HepG2 (cell line): ENCODE measurements around the gene YIPF5. TPM values are rescaled to one million over a fixed set of nuclear protein-coding genes. Genes with fewer than 3 reads are reported as not detected.

Experiments used
- ATAC-seq: fragments of 200-7000 bp; cut with Tn5 transposase; 3 replicates; pipeline ENCODE4 v1.9.1; 2020; ENCODE audit warnings: mild to moderate bottlenecking, moderate library complexity
- BruUV-seq: library from RNA; stranded (reverse); fragments of 400-500 nt; replicated peaks from 2 replicates; lab custom pipeline; 2021; lab: Mats Ljungman, UMichigan
- CTCF ChIA-PET: fragments of 300-600 bp; formaldehyde crosslinking; extraction: SDS; loops from one replicate; lab custom pipeline; 2021; ENCODE audit warnings: low total read pairs, inconsistent platforms, low intra/inter-chr PET ratio; lab: Yijun Ruan, JAX
- POLR2A ChIA-PET: fragments of 350-600 bp; sonication (Branson Sonifier 250); formaldehyde crosslinking; loops from one replicate; lab custom pipeline; 2020; ENCODE audit warnings: antibody characterized with exemption, inconsistent platforms; lab: Yijun Ruan, JAX
- DNase-seq: peaks from one replicate; pipeline ENCODE4 v3.0.0-alpha.2; 2015; ENCODE audit warnings: low spot score
- FAIRE-seq: peaks from 3 replicates; lab custom pipeline; 2011; peaks lifted over from hg19 to GRCh38; lab: Jason Lieb, UNC
- H2AFZ ChIP-seq: one replicate; pipeline ENCODE4 v1.6.1; 2011; ENCODE audit warnings: low read length, inconsistent platforms
- H3K27ac ChIP-seq: fragments of 300-600 bp; 3 replicates; pipeline ENCODE4 v1.8.0; 2011; ENCODE audit warnings: mixed run types, mild to moderate bottlenecking, mixed read lengths, low read length, inconsistent platforms; ENCODE audit not compliant: insufficient read depth; ENCODE audit errors: extremely low read length
- H3K27me3 ChIP-seq, 2 experiments: fragments of 200-600 bp in 1 of 2; 2 replicates in 1 of 2; 3 replicates in 1 of 2; pipeline versions ENCODE4 v1.6.0 to v1.8.0; 2011; ENCODE audit warnings: low read length in 2 of 2, mild to moderate bottlenecking in 2 of 2, moderate library complexity in 2 of 2, inconsistent platforms in 1 of 2; ENCODE audit not compliant: insufficient read depth in 2 of 2, control insufficient read depth in 1 of 2
- H3K36me3 ChIP-seq, 2 experiments: fragments of 200-600 bp in 1 of 2; replicated peaks in 1 of 2; 2 replicates in 1 of 2; 3 replicates in 1 of 2; pipeline versions ENCODE4 v1.5.1 to v1.8.0; 2011; ENCODE audit warnings: low read length in 2 of 2, inconsistent platforms in 1 of 2; ENCODE audit not compliant: insufficient read depth in 2 of 2, control insufficient read depth in 1 of 2
- H3K4me1 ChIP-seq: 2 replicates; pipeline ENCODE4 v1.5.1; 2012; ENCODE audit warnings: low read length, inconsistent platforms; ENCODE audit not compliant: insufficient read depth
- H3K4me2 ChIP-seq: 2 replicates; pipeline ENCODE4 v1.6.0; 2011; ENCODE audit warnings: low read depth, low read length, inconsistent platforms
- H3K4me3 ChIP-seq, 3 experiments: fragments of 200-600 bp in 1 of 3; sonication (generic), shearing (Covaris generic) in 1 of 3; replicated peaks in 1 of 3; 2 replicates each; pipeline ENCODE4 v1.5.1; 2011 to 2016; ENCODE audit warnings: low read length in 3 of 3, inconsistent platforms in 2 of 3, low read depth in 2 of 3, mild to moderate bottlenecking in 2 of 3, control low read depth in 1 of 3, mixed read lengths in 1 of 3; ENCODE audit not compliant: insufficient read depth in 1 of 3
- H3K79me2 ChIP-seq: one replicate; pipeline ENCODE4 v1.6.1; 2011; ENCODE audit warnings: low read length, inconsistent platforms; ENCODE audit not compliant: insufficient read depth
- H3K9ac ChIP-seq: 2 replicates; pipeline ENCODE4 v1.6.0; 2011; ENCODE audit warnings: mild to moderate bottlenecking, low read depth, low read length, inconsistent platforms; ENCODE audit not compliant: insufficient read depth
- H3K9me3 ChIP-seq: 2 replicates; pipeline ENCODE4 v1.5.1; 2012; ENCODE audit warnings: mild to moderate bottlenecking, low read length
- H4K20me1 ChIP-seq: 2 replicates; pipeline ENCODE4 v1.6.0; 2011; ENCODE audit warnings: inconsistent platforms, mild to moderate bottlenecking, low read length, moderate library complexity; ENCODE audit not compliant: insufficient read depth
- ATF4 ChIP-seq, 2 experiments: fragments of 450-650 bp in 1 of 2; sonication (generic) in 1 of 2; formaldehyde crosslinking; IDR thresholded peaks; 2 replicates each; pipeline versions ENCODE4 v1.5.0 to v1.8.0; 2020 to 2022; ENCODE audit warnings: mild to moderate bottlenecking in 1 of 2, missing genetic modification reagents in 1 of 2
- ATF5 ChIP-seq: sonication (generic); formaldehyde crosslinking; IDR thresholded peaks from 2 replicates; pipeline ENCODE4 v1.4.0; 2020; ENCODE audit warnings: mild to moderate bottlenecking, low read depth, missing genetic modification reagents
- CEBPG ChIP-seq: IDR thresholded peaks from 2 replicates; pipeline ENCODE4 v1.6.1; 2016
- FOXO1 ChIP-seq: sonication (generic); formaldehyde crosslinking; IDR thresholded peaks from 2 replicates; pipeline ENCODE4 v1.4.0; 2020; ENCODE audit warnings: missing genetic modification reagents
- GATAD1 ChIP-seq: IDR thresholded peaks from 2 replicates; pipeline ENCODE4 v1.6.1; 2016; ENCODE audit warnings: missing genetic modification reagents, missing compliant biosample characterization
- HNRNPK ChIP-seq: fragments of 200-400 bp; formaldehyde crosslinking; IDR thresholded peaks from 2 replicates; pipeline ENCODE4 v1.6.1; 2018; ENCODE audit warnings: low read length, low read depth, moderate library complexity, mild to moderate bottlenecking; ENCODE audit not compliant: poor library complexity, severe bottlenecking
- HOXA3 ChIP-seq: sonication (generic); formaldehyde crosslinking; IDR thresholded peaks from 2 replicates; pipeline ENCODE4 v1.5.0; 2020; ENCODE audit warnings: missing genetic modification reagents
- LRRFIP1 ChIP-seq: sonication (generic); formaldehyde crosslinking; conservative IDR thresholded peaks from 2 replicates; pipeline ENCODE4 v1.4.0; 2020; ENCODE audit warnings: missing genetic modification reagents
- RFX1 ChIP-seq: fragments of 450-650 bp; IDR thresholded peaks from 2 replicates; pipeline ENCODE4 v1.6.1; 2017
- SMC3 ChIP-seq: IDR thresholded peaks from 2 replicates; pipeline ENCODE4 v1.6.1; 2011; ENCODE audit warnings: low read length, improper control_type of control experiment
- SNAPC2 ChIP-seq: sonication (generic); formaldehyde crosslinking; IDR thresholded peaks from 2 replicates; pipeline ENCODE4 v1.8.1; 2022; ENCODE audit warnings: mild to moderate bottlenecking, missing genetic modification reagents
- TBX2 ChIP-seq: sonication (generic); formaldehyde crosslinking; IDR thresholded peaks from 2 replicates; pipeline ENCODE4 v1.5.0; 2020; ENCODE audit warnings: missing genetic modification reagents, mild to moderate bottlenecking, borderline replicate concordance
- ZBTB42 ChIP-seq: sonication (generic); formaldehyde crosslinking; IDR thresholded peaks from 2 replicates; pipeline ENCODE4 v1.5.0; 2020; ENCODE audit warnings: mild to moderate bottlenecking, missing genetic modification reagents
- ZFX ChIP-seq: sonication (generic); formaldehyde crosslinking; IDR thresholded peaks from 2 replicates; pipeline ENCODE4 v1.4.0; 2020; ENCODE audit warnings: mild to moderate bottlenecking, low read depth, missing genetic modification reagents, moderate library complexity
- ZMYM3 ChIP-seq: sonication (generic); formaldehyde crosslinking; IDR thresholded peaks from 2 replicates; pipeline ENCODE4 v1.5.1; 2020; ENCODE audit warnings: mild to moderate bottlenecking, missing genetic modification reagents
- ZNF264 ChIP-seq: sonication (generic); formaldehyde crosslinking; IDR thresholded peaks from 2 replicates; pipeline ENCODE4 v1.4.0; 2020; ENCODE audit warnings: missing genetic modification reagents
- ZNF337 ChIP-seq: sonication (generic); formaldehyde crosslinking; IDR thresholded peaks from 2 replicates; pipeline ENCODE4 v1.5.1; 2020; ENCODE audit warnings: missing genetic modification reagents, low read depth, mild to moderate bottlenecking, borderline replicate concordance
- ZNF749 ChIP-seq: sonication (generic); formaldehyde crosslinking; IDR thresholded peaks from 2 replicates; pipeline ENCODE4 v1.8.0; 2022; ENCODE audit warnings: mild to moderate bottlenecking, missing genetic modification reagents, moderate library complexity, borderline replicate concordance
- ZNF775 ChIP-seq: sonication (generic); formaldehyde crosslinking; IDR thresholded peaks from 2 replicates; pipeline ENCODE4 v1.4.0; 2020; ENCODE audit warnings: missing genetic modification reagents, mild to moderate bottlenecking, moderate library complexity, borderline replicate concordance
- WGBS: methylation state at CpG from one replicate; pipeline ENCODE4 v1.1.6; 2017; ENCODE audit warnings: low lambda C conversion rate; 5-methylcytosine and 5-hydroxymethylcytosine counted together
- in situ Hi-C: cut with HindIII; loops from 2 replicates; pipeline ENCODE4 v1.10.0; 2017; ENCODE audit warnings: low pct_unique_long_range_greater_than_20kb; ENCODE audit not compliant: extremely low pct_ligation_motif_present
- intact Hi-C: fragments of 100-400 bp; cut with micrococcal nuclease; formaldehyde crosslinking; loops from one replicate; pipeline ENCODE4 v1.10.0; 2022; ENCODE audit not compliant: unreplicated experiment
- polyA plus RNA-seq, 8 experiments: library from polyadenylated mRNA; depleted of rRNA in 3 of 8; stranded (reverse) in 7 of 8; unstranded in 1 of 8; fragments of >200 nt; fragmentation: Illumina TruSeq in 4 of 8; extraction: Trizol in 4 of 8; gene quantifications; 2 replicates each; pipeline versions ENCODE4 v1.2.1 to v1.2.3, GENCODE V29; 2011 to 2016; ENCODE audit warnings: low read depth in 4 of 8, missing spikeins in 1 of 8, mixed read lengths in 1 of 8; ENCODE audit not compliant: insufficient read depth in 1 of 8
- total RNA-seq, 5 experiments: library from RNA; depleted of rRNA; stranded (reverse); fragments of >200 nt; fragmentation: Illumina TruSeq; extraction: Trizol; gene quantifications; 2 replicates each; pipeline ENCODE4 v1.2.3, GENCODE V29; 2016; ENCODE audit warnings: low read depth in 1 of 5
- TF ChIP-seq, protein P1 (sequence below): IDR thresholded peaks from 2 replicates; pipeline ENCODE4 v1.6.1; 2016; ENCODE audit warnings: missing compliant biosample characterization, missing genetic modification reagents, borderline replicate concordance

The YIPF5 gene
- total and polyA plus RNA-seq, 2 of the 13 experiments (the other 11 are each of a cell fraction or from before 2014, with no cell fraction given): 61.4 to 73.6 TPM

- TF ChIP-seq CEBPG (CRISPR knock-in tag) (peak; percentile 25; the same call in 1 of the 2 replicates), ATF5 (CRISPR knock-in tag) (no peak)
- TF ChIP-seq, all 625 proteins: peak for 6
Measured at GRCh38 chr5:144191998-144192397, 21.5 kb upstream of the YIPF5 start (continued).

GRCh38 chr5:144191531-144191930 is 21.1 kb upstream of the YIPF5 start:
- CTCF ChIA-PET: no interaction called here
- in situ Hi-C loops: no loop called here

More at GRCh38 chr5:144191531-144191930, 21.1 kb upstream of the YIPF5 start:
- no peaks in the 10 kb centered on the region for H3K4me1 ChIP-seq
- DNase-seq: no peak
- no peak for FAIRE-seq
- H3K79me2 ChIP-seq: no peaks in the 10 kb centered on the region
- 0 out of 3 replicates have a peak, but pooled peaks have one; percentile 35 for ATAC-seq
- peak overlapping the region; percentile 87 for H2AFZ ChIP-seq
- H3K4me3 ChIP-seq: peak overlapping the region; percentile 37 to 62 (median 44); a peak in 4 of 6 replicates
- H3K36me3 ChIP-seq: no peaks in the 10 kb centered on the region
- TF ChIP-seq ZNF749 (CRISPR knock-in tag) (no peak), ZBTB42 (no peak), ATF4 (CRISPR knock-in tag; IDR thresholded peaks at IDR 0.05) (no peak), TBX2 (CRISPR knock-in tag) (no peak), GATAD1 (no peak), SMC3 (no peak), ZNF264 (no peak), LRRFIP1 (CRISPR knock-in tag) (no peak), ZMYM3 (CRISPR knock-in tag) (no peak), SNAPC2 (CRISPR knock-in tag) (no peak), ZNF775 (CRISPR knock-in tag) (no peak), HNRNPK (no peak), FOXO1 (CRISPR knock-in tag) (no peak), ZNF337 (no peak), RFX1 (no peak), HOXA3 (CRISPR knock-in tag) (no peak), ZFX (CRISPR knock-in tag) (no peak)
- TF ChIP-seq, protein P1, sequence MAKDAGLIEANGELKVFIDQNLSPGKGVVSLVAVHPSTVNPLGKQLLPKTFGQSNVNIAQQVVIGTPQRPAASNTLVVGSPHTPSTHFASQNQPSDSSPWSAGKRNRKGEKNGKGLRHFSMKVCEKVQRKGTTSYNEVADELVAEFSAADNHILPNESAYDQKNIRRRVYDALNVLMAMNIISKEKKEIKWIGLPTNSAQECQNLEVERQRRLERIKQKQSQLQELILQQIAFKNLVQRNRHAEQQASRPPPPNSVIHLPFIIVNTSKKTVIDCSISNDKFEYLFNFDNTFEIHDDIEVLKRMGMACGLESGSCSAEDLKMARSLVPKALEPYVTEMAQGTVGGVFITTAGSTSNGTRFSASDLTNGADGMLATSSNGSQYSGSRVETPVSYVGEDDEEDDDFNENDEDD (CRISPR knock-in tag): no peak
- H3K4me2 ChIP-seq: peak overlapping the region; percentile 66
- no peak overlapping the region for H3K9ac ChIP-seq
- no peaks in the 10 kb centered on the region for H3K27me3 ChIP-seq
- POLR2A ChIA-PET: no interaction called here
- H3K27ac ChIP-seq: no peak overlapping the region
- no peaks in the 10 kb centered on the region for H3K9me3 ChIP-seq
- WGBS: 16% methylated on average over 3 of the region's 3 CpGs
- no TSS peak for BruUV-seq
- no peaks in the 10 kb centered on the region for H4K20me1 ChIP-seq
- intact Hi-C loops: no loop called here
